Activated CD8-positive, alpha-beta T cell treated with anti-CD3 and anti-CD28 coated beads for 36 hours (primary cell): ENCODE measurements around the gene PRSS1. TPM values are rescaled to one million over a fixed set of nuclear protein-coding genes. Genes with fewer than 3 reads are reported as not detected.
"Not testable (repeated sequence)": the region's sequence is repeated elsewhere in the genome, so short reads cannot be mapped to it uniquely, and the experiment has no call there.

Experiments used
- ATAC-seq: fragments of 200-7000 bp; cut with Tn5 transposase; one replicate; pipeline ENCODE4 v1.10.0; 2021; ENCODE audit warnings: mild to moderate bottlenecking, moderate library complexity
- CTCF ChIA-PET: fragments of 350-600 bp; sonication (Branson Sonifier 250); formaldehyde crosslinking; loops from one replicate; lab custom pipeline; 2021; ENCODE audit warnings: antibody characterized with exemption; lab: Charles Lee
- POLR2A ChIA-PET: fragments of 350-600 bp; sonication (Branson Sonifier 250); formaldehyde crosslinking; loops from one replicate; lab custom pipeline; 2021; ENCODE audit warnings: antibody characterized with exemption; lab: Charles Lee
- DNase-seq: peaks from one replicate; pipeline ENCODE4 v3.0.0-alpha.2; 2020
- H3K27ac Mint-ChIP-seq: one replicate; pipeline ENCODE4 v1.8.0; 2021; ENCODE audit warnings: mild to moderate bottlenecking, mixed read lengths
- H3K27me3 Mint-ChIP-seq: one replicate; pipeline ENCODE4 v1.8.0; 2021; ENCODE audit warnings: mixed read lengths
- H3K36me3 Mint-ChIP-seq: one replicate; pipeline ENCODE4 v1.8.0; 2021; ENCODE audit warnings: low read depth, mixed read lengths
- H3K4me1 Mint-ChIP-seq: one replicate; pipeline ENCODE4 v1.8.0; 2021; ENCODE audit warnings: low read depth, mixed read lengths
- H3K4me3 Mint-ChIP-seq: one replicate; pipeline ENCODE4 v1.8.0; 2021; ENCODE audit warnings: mild to moderate bottlenecking, moderate library complexity, mixed read lengths
- H3K9me3 Mint-ChIP-seq: one replicate; pipeline ENCODE4 v1.8.0; 2021; ENCODE audit warnings: mixed read lengths
- intact Hi-C: fragments of 100-400 bp; cut with micrococcal nuclease; formaldehyde crosslinking; loops from one replicate; pipeline ENCODE4 v1.10.0; 2022
- total RNA-seq, 2 experiments: library from RNA; stranded (reverse); gene quantifications; one replicate each; pipeline ENCODE4 v1.2.3, GENCODE V29; 2021
- TF ChIP-seq, protein P1 (sequence below): fragments of 200-600 bp; IDR thresholded peaks from one replicate; pipeline ENCODE4 v1.8.0; 2022; ENCODE audit warnings: antibody characterized with exemption, mild to moderate bottlenecking

The PRSS1 gene
- total RNA-seq, 2 experiments from 2014 or later: not detected

DNA sequence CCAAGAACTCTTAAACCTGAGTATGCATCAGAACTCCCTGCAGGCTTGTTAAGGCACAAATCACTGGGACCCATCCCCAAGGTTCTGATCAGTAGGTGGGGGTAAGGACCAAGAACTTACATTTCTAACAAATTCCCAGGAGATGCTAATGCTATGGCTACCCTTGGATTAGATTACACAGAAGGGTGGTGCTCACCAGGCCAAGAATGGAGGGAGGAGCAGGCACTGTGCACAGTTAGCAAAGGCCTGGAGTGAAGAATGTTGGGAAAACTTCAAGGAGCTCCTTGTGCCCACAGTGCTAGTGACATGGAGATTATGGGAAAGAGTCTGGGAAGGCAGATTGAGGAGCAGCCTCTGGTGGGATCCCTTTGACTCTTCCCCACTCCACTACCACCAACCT is 23.4 kb downstream of the PRSS1 start:
- ATAC-seq (no peak), DNase-seq (no peak)
- Mint-ChIP-seq H3K4me3 (no peak overlapping the region), H3K9me3 (no peaks in the 10 kb centered on the region), H3K27me3 (no peaks in the 10 kb centered on the region), H3K4me1 (peaks cover 2% of the 10 kb centered on the region), H3K36me3 (no peaks in the 10 kb centered on the region), H3K27ac (no peak overlapping the region)
- TF ChIP-seq, protein P1, sequence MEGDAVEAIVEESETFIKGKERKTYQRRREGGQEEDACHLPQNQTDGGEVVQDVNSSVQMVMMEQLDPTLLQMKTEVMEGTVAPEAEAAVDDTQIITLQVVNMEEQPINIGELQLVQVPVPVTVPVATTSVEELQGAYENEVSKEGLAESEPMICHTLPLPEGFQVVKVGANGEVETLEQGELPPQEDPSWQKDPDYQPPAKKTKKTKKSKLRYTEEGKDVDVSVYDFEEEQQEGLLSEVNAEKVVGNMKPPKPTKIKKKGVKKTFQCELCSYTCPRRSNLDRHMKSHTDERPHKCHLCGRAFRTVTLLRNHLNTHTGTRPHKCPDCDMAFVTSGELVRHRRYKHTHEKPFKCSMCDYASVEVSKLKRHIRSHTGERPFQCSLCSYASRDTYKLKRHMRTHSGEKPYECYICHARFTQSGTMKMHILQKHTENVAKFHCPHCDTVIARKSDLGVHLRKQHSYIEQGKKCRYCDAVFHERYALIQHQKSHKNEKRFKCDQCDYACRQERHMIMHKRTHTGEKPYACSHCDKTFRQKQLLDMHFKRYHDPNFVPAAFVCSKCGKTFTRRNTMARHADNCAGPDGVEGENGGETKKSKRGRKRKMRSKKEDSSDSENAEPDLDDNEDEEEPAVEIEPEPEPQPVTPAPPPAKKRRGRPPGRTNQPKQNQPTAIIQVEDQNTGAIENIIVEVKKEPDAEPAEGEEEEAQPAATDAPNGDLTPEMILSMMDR: no peak
- intact Hi-C loops: no loop called here
- CTCF ChIA-PET: no interaction called here
- POLR2A ChIA-PET: no interaction called here

DNA sequence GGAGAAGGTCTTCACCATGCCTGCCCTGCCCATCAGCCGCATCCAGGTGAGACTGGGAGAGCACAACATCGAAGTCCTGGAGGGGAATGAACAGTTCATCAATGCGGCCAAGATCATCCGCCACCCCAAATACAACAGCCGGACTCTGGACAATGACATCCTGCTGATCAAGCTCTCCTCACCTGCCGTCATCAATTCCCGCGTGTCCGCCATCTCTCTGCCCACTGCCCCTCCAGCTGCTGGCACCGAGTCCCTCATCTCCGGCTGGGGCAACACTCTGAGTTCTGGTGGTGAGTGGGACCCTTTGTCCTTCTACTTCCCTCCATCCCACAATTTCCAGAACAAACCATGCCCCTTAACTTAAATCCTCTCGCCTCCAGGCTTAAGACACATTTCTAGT is 24.0 kb downstream of the PRSS1 start:
- POLR2A ChIA-PET: no interaction called here

DNA sequence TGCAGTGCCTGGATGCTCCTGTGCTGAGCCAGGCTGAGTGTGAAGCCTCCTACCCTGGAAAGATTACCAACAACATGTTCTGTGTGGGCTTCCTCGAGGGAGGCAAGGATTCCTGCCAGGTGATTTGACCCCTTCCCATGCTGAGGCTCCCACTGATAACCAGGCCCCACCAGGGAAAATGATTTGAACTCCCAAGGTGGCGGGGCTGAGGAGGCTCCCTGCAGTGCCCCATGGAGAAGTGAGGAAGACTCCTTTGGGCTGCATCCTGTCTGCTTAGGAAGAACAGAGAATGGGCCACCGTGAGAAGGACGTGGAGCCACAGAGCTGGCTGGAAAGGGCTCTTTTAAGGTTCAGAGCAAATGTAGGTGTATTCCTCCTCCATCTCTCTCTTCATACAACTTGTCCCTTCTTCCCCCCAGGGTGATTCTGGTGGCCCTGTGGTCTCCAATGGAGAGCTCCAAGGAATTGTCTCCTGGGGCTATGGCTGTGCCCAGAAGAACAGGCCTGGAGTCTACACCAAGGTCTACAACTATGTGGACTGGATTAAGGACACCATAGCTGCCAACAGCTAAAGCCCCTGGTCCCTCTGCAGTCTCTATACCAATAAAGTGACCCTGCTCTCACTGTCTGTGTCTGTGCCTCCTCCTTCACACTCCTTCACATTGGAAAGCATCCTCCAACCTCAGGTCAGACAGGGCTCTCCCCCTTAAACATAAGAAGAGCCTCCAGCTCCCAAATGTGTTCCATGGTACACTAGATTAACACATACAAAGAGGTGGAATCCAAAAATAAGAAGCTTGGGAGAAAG is 24.9 kb downstream of the PRSS1 start:
- Mint-ChIP-seq H3K27ac (no peak overlapping the region), H3K4me3 (no peak overlapping the region), H3K27me3 (no peaks in the 10 kb centered on the region), H3K9me3 (no peaks in the 10 kb centered on the region), H3K36me3 (no peaks in the 10 kb centered on the region), H3K4me1 (peaks cover 2% of the 10 kb centered on the region)
- CTCF ChIA-PET: interaction anchor here (1.0 to 1.6 kb wide), 2 partner anchors 9 to 142 kb away, joined by 3 to 4 read pairs; no protein-coding TSS in a partner anchor
- intact Hi-C loops: no loop called here
- TF ChIP-seq, protein P1: no peak
- POLR2A ChIA-PET: no interaction called here
- ATAC-seq: no peak
- no peak for DNase-seq

More for the DNA sequence above, 24.0 kb downstream of the PRSS1 start:
- TF ChIP-seq, protein P1: no peak
- Mint-ChIP-seq H3K4me3 (no peak overlapping the region), H3K9me3 (no peaks in the 10 kb centered on the region), H3K4me1 (peaks cover 2% of the 10 kb centered on the region), H3K27ac (no peak overlapping the region), H3K27me3 (no peaks in the 10 kb centered on the region), H3K36me3 (no peaks in the 10 kb centered on the region)
- ATAC-seq: no peak
- intact Hi-C loops: no loop called here
- CTCF ChIA-PET: no interaction called here
- DNase-seq: no peak

DNA sequence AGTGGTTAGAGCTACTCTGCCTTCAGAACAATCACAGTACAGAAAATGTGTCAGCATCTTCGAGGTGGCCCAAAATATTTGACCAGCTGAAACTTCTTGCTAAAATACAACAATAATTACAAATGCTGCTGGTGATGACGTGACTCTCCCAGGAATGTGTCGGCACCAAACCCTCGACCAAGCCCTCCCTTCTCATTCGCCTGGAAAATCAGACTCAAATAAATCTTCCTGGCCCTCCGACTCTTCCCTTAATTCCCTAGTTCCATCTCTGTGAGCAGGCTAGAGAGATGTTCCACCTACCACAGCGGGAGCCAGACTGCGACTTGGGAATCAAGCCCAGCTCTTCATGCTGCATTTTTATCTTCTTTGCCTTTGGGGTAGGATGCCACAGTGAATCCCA is 25.6 kb downstream of the PRSS1 start:
- Mint-ChIP-seq H3K4me1 (peaks cover 2% of the 10 kb centered on the region), H3K27me3 (no peaks in the 10 kb centered on the region), H3K4me3 (no peak overlapping the region), H3K9me3 (no peaks in the 10 kb centered on the region), H3K27ac (no peak overlapping the region), H3K36me3 (no peaks in the 10 kb centered on the region)
- DNase-seq (no peak), ATAC-seq (no peak)
- intact Hi-C loops: no loop called here
- CTCF ChIA-PET: interaction anchor here (1.0 to 1.6 kb wide), 2 partner anchors 8 to 142 kb away, joined by 3 to 4 read pairs; no protein-coding TSS in a partner anchor
- TF ChIP-seq, protein P1: no peak
- POLR2A ChIA-PET: no interaction called here

DNA sequence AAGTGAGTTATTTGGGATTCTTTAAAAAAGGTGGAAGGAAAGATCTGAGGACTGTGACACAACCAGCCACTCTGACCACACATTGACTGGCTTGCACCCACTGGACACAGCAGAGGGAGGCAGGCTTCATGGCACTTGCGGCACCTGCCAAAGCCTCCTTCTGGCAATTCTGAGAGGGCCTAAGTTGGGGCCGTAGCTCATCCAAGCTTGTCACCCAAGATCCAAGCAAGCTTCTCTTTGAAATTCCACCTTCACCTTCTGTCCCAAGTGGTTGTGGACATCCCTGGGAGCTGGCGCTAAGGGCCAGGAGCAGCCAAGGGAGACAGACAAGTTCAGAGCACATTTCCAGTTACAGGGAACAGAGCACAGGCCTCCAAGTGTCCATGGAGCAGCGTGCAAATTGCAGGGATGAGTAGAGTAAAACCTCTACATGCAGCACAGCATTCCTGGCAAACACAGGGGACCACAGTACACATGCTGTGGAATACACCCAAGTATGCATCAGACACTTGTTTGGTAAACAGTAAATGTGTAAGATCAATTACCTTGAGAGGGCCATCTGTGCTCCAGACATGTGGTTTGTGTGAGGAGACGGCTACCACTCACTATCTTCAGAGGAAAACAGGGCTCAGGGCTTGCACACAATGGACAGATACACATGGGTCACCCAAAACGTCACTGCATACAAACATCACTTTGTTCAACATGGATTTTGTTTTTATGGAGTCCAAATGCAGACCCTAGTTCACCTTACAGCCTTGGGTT is 26.3 kb downstream of the PRSS1 start:
- H3K4me1 Mint-ChIP-seq, H3K4me3 Mint-ChIP-seq, H3K27me3 Mint-ChIP-seq, intact Hi-C loops, CTCF ChIA-PET, DNase-seq, H3K36me3 Mint-ChIP-seq, H3K27ac Mint-ChIP-seq, ATAC-seq, H3K9me3 Mint-ChIP-seq, POLR2A ChIA-PET: not testable (repeated sequence)
